Ammon's horn (tissue), 1 donor: ENCODE data around the gene SDCCAG8.

ENCODE experiments used
- DNase-seq: peaks from one replicate; pipeline ENCODE4 v3.0.0-alpha.2; 2016; ENCODE audit warnings: low spot score

SDCCAG8 gene

GRCh38 chr1:243254233-243254926 is 1.5 kb upstream of the SDCCAG8 start:
- DNase-seq, result peak; percentile 80

GRCh38 chr1:243254927-243255790 is 682 bp upstream of the SDCCAG8 start, which contains the start of gene CEP170:
TSS of gene CEP170 (minus strand) at chr1:243255281. CDS start at chr1:243225280, 30,001 bp downstream.
- peak; percentile 97 for DNase-seq

- DNase-seq, result no peak
These were observed 749 bp downstream of the SDCCAG8 start for GRCh38 chr1:243256590-243256989.

- no peak for DNase-seq
These were observed 1.3 kb downstream of the SDCCAG8 start for GRCh38 chr1:243257189-243257588.

- DNase-seq, result no peak
These were observed 2.9 kb downstream of the SDCCAG8 start for GRCh38 chr1:243258731-243259130.

GRCh38 chr1:243260221-243260880 is 4.5 kb downstream of the SDCCAG8 start:
- DNase-seq, result no peak

GRCh38 chr1:243261390-243261789 is 5.5 kb downstream of the SDCCAG8 start:
- no peak for DNase-seq

GRCh38 chr1:243264717-243265116 is 8.9 kb downstream of the SDCCAG8 start:
- DNase-seq, result peak; percentile 55

GRCh38 chr1:243266231-243266630 is 10.4 kb downstream of the SDCCAG8 start:
- DNase-seq, result no peak

- no peak for DNase-seq
These were observed 11.6 kb downstream of the SDCCAG8 start for GRCh38 chr1:243267471-243267880.

GRCh38 chr1:243267914-243268653 is 12.2 kb downstream of the SDCCAG8 start:
- DNase-seq, result peak; percentile 31

GRCh38 chr1:243268751-243269460 is 13.1 kb downstream of the SDCCAG8 start:
- DNase-seq, result no peak

GRCh38 chr1:243269461-243269801 is 13.6 kb downstream of the SDCCAG8 start:
- no peak for DNase-seq

GRCh38 chr1:243270097-243270864 is 14.4 kb downstream of the SDCCAG8 start:
- no peak for DNase-seq

GRCh38 chr1:243271996-243272395 is 16.2 kb downstream of the SDCCAG8 start:
- no peak for DNase-seq

GRCh38 chr1:243272401-243272800 is 16.6 kb downstream of the SDCCAG8 start:
- DNase-seq, result no peak

GRCh38 chr1:243273506-243273905 is 17.7 kb downstream of the SDCCAG8 start:
- DNase-seq, result no peak

GRCh38 chr1:243273945-243274344 is 18.1 kb downstream of the SDCCAG8 start:
- DNase-seq, result no peak

GRCh38 chr1:243275316-243275715 is 19.5 kb downstream of the SDCCAG8 start:
- no peak for DNase-seq

GRCh38 chr1:243280571-243281129 is 24.8 kb downstream of the SDCCAG8 start:
- DNase-seq, result no peak
